Embryonic facial prominence (tissue), 1 donor: Measurements from ENCODE around the gene TNS1.
"Not testable (repeated sequence)": the region's sequence is repeated elsewhere in the genome, so short reads cannot be mapped to it uniquely, and the experiment has no call there.

Source experiments
- DNase-seq: peaks from one replicate; pipeline ENCODE4 v3.0.0-alpha.2; 2016; ENCODE audit errors: extremely low spot score

The TNS1 gene

GRCh38 chr2:217816396-217816869, 186.4 kb downstream of the TNS1 start:
- DNase-seq, result no peak

- DNase-seq, result no peak
Measured at GRCh38 chr2:217813828-217814227, 189.0 kb downstream of the TNS1 start.

- DNase-seq, result no peak
Measured at GRCh38 chr2:217812170-217812569, 190.6 kb downstream of the TNS1 start.

GRCh38 chr2:217810260-217810659, 192.5 kb downstream of the TNS1 start:
- DNase-seq, result no peak

GRCh38 chr2:217809736-217810135, 193.1 kb downstream of the TNS1 start:
- DNase-seq, result no peak

- not testable (repeated sequence) for DNase-seq
Measured at GRCh38 chr2:217808967-217809366, 193.8 kb downstream of the TNS1 start.

- no peak for DNase-seq
Measured at GRCh38 chr2:217808326-217808725, 194.5 kb downstream of the TNS1 start.

- DNase-seq, result no peak
Measured at GRCh38 chr2:217807753-217808152, 195.0 kb downstream of the TNS1 start.

GRCh38 chr2:217807025-217807424, 195.8 kb downstream of the TNS1 start:
- DNase-seq, result no peak

GRCh38 chr2:217806482-217806765, 196.4 kb downstream of the TNS1 start:
- DNase-seq, result no peak

- no peak for DNase-seq
Measured at GRCh38 chr2:217805668-217806481, 196.9 kb downstream of the TNS1 start.

GRCh38 chr2:217804791-217805667, 197.8 kb downstream of the TNS1 start:
- no peak for DNase-seq

- no peak for DNase-seq
Measured at GRCh38 chr2:217804338-217804737, 198.5 kb downstream of the TNS1 start.

- no peak for DNase-seq
Measured at GRCh38 chr2:217803653-217803960, 199.2 kb downstream of the TNS1 start.

- DNase-seq, result no peak
Measured at GRCh38 chr2:217802876-217803652, 199.7 kb downstream of the TNS1 start.

- no peak for DNase-seq
Measured at GRCh38 chr2:217802266-217802665, 200.5 kb downstream of the TNS1 start.

- DNase-seq, result no peak
Measured at GRCh38 chr2:217801711-217802110, 201.1 kb downstream of the TNS1 start.

GRCh38 chr2:217801115-217801531, 201.7 kb downstream of the TNS1 start:
- DNase-seq, result no peak

- no peak for DNase-seq
Measured at GRCh38 chr2:217800433-217801114, 202.2 kb downstream of the TNS1 start.

GRCh38 chr2:217799563-217800432, 203.0 kb downstream of the TNS1 start:
- DNase-seq, result no peak
